Endothelial cell (in vitro differentiated cells): Measurements from ENCODE around the gene CD63. TPM values are rescaled to one million over a fixed set of nuclear protein-coding genes. Genes with fewer than 3 reads are reported as not detected.

Experiments
- DNase-seq: peaks from one replicate; pipeline ENCODE4 v3.0.0; 2021; ENCODE audit warnings: low spot score
- H3K27ac Mint-ChIP-seq: one replicate; pipeline ENCODE4 v1.8.0; 2021; ENCODE audit warnings: mixed read lengths, inconsistent platforms; ENCODE audit not compliant: unreplicated experiment
- H3K27me3 Mint-ChIP-seq: one replicate; pipeline ENCODE4 v1.8.0; 2021; ENCODE audit warnings: mild to moderate bottlenecking, moderate library complexity, mixed read lengths, inconsistent platforms; ENCODE audit not compliant: unreplicated experiment
- H3K36me3 Mint-ChIP-seq: one replicate; pipeline ENCODE4 v1.8.0; 2021; ENCODE audit warnings: mild to moderate bottlenecking, low read depth, mixed read lengths, inconsistent platforms; ENCODE audit not compliant: unreplicated experiment
- H3K4me1 Mint-ChIP-seq: one replicate; pipeline ENCODE4 v1.8.0; 2021; ENCODE audit warnings: mild to moderate bottlenecking, mixed read lengths, inconsistent platforms; ENCODE audit not compliant: unreplicated experiment
- H3K4me3 Mint-ChIP-seq: one replicate; pipeline ENCODE4 v1.8.0; 2021; ENCODE audit warnings: mild to moderate bottlenecking, mixed read lengths, inconsistent platforms; ENCODE audit not compliant: unreplicated experiment
- H3K9me3 Mint-ChIP-seq: one replicate; pipeline ENCODE4 v1.8.0; 2021; ENCODE audit warnings: mixed read lengths, inconsistent platforms; ENCODE audit not compliant: unreplicated experiment
- CTCF ChIP-seq: fragments of 200-600 bp; sonication (generic); IDR thresholded peaks from one replicate; pipeline ENCODE4 v1.5.0; 2021; ENCODE audit warnings: antibody characterized with exemption; ENCODE audit not compliant: unreplicated experiment
- total RNA-seq: library from RNA; stranded (reverse); fragmentation: NEBNext Ultra II Directional; extraction: Animal tissue kit (Norgen Biotek cat#: 25700); gene quantifications from one replicate; pipeline ENCODE4 v1.2.1, GENCODE V29; 2021; ENCODE audit not compliant: unreplicated experiment

The CD63 gene
- total RNA-seq, 1 donor from 2014 or later: 1,134 TPM

DNA sequence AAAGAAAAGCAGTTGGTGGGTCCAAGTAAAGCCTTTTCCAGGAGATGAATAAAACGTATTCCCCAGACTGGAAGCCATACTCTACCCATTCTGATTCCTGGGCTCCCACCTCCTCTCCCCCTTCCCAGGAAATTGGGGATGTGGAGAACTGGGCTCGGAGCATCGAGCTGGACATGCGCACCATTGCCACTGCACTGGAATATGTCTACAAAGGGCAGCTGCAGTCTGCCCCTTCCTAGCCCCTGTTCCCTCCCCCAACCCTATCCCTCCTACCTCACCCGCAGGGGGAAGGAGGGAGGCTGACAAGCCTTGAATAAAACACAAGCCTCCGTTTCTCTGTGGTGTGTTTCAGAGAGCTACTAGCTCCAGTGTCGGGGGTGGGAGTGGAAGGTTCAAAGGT, 9.4 kb downstream of the CD63 start:
- Mint-ChIP-seq H3K27ac (no peak overlapping the region), H3K4me3 (no peak overlapping the region), H3K27me3 (peaks cover 26% of the 10 kb centered on the region), H3K9me3 (no peaks in the 10 kb centered on the region), H3K4me1 (peaks cover 30% of the 10 kb centered on the region), H3K36me3 (peaks cover 18% of the 10 kb centered on the region)
- no peak for TF ChIP-seq CTCF
- DNase-seq: no peak

- Mint-ChIP-seq H3K27me3 (peaks cover 29% of the 10 kb centered on the region), H3K27ac (peak overlapping the region; percentile 76), H3K9me3 (no peaks in the 10 kb centered on the region), H3K36me3 (peaks cover 15% of the 10 kb centered on the region), H3K4me1 (peaks cover 29% of the 10 kb centered on the region), H3K4me3 (peak overlapping the region; percentile 94)
- no peak for DNase-seq
- no peak for TF ChIP-seq CTCF
Measured at GRCh38 chr12:55718624-55719275, 10.1 kb downstream of the CD63 start.

- H3K9me3 Mint-ChIP-seq: no peaks in the 10 kb centered on the region
- peaks cover 29% of the 10 kb centered on the region for H3K4me1 Mint-ChIP-seq
- peaks cover 9% of the 10 kb centered on the region for H3K36me3 Mint-ChIP-seq
- peaks cover 29% of the 10 kb centered on the region for H3K27me3 Mint-ChIP-seq
- H3K4me3 Mint-ChIP-seq: peak overlapping the region; percentile 94
- no peak for TF ChIP-seq CTCF
- DNase-seq: no peak
- H3K27ac Mint-ChIP-seq: peak overlapping the region; percentile 76
Measured at GRCh38 chr12:55718015-55718414, 10.8 kb downstream of the CD63 start.

- Mint-ChIP-seq H3K36me3 (peaks cover 9% of the 10 kb centered on the region), H3K27me3 (peaks cover 27% of the 10 kb centered on the region), H3K4me3 (peak overlapping the region; percentile 94), H3K9me3 (no peaks in the 10 kb centered on the region), H3K4me1 (peaks cover 29% of the 10 kb centered on the region), H3K27ac (peak overlapping the region; percentile 84)
- no peak for TF ChIP-seq CTCF
- no peak for DNase-seq
Measured at GRCh38 chr12:55717011-55718007, 11.5 kb downstream of the CD63 start.

DNA sequence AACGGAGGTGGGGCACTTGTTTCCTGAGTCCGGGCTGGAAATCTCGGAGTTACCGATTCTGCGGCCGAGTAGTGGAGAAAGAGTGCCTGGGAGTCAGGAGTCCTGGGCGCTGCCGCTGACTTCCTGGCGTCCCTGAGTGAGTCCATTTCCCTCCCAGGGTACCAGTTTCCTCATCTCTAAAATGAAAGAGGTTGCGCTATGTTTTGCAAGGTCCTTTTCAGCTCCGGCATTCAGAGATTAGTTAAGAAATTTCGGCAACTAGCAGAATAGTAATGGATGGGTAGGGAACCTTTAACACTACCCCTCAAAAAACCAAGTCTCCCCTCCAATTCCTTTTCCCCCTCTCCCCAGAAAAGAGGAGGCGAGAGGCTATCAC, 12.2 kb downstream of the CD63 start:
- no peak for TF ChIP-seq CTCF
- H3K27ac Mint-ChIP-seq: peak overlapping the region; percentile 84
- peak overlapping the region; percentile 94 for H3K4me3 Mint-ChIP-seq
- H3K27me3 Mint-ChIP-seq: peaks cover 27% of the 10 kb centered on the region
- peaks cover 9% of the 10 kb centered on the region for H3K36me3 Mint-ChIP-seq
- H3K4me1 Mint-ChIP-seq: peaks cover 29% of the 10 kb centered on the region
- no peak for DNase-seq
- H3K9me3 Mint-ChIP-seq: no peaks in the 10 kb centered on the region
